GM19035 (cell line): ENCODE measurements around the gene PTPN13.

ENCODE experiments used
- ATAC-seq: cut with Tn5 transposase; IDR thresholded peaks from one replicate; pipeline ENCODE4 v1.9.1; 2021; ENCODE audit not compliant: unreplicated experiment

Gene PTPN13

GRCh38 chr4:86592553-86593249 is 1.4 kb upstream of the PTPN13 start:
- no peak for ATAC-seq

DNA sequence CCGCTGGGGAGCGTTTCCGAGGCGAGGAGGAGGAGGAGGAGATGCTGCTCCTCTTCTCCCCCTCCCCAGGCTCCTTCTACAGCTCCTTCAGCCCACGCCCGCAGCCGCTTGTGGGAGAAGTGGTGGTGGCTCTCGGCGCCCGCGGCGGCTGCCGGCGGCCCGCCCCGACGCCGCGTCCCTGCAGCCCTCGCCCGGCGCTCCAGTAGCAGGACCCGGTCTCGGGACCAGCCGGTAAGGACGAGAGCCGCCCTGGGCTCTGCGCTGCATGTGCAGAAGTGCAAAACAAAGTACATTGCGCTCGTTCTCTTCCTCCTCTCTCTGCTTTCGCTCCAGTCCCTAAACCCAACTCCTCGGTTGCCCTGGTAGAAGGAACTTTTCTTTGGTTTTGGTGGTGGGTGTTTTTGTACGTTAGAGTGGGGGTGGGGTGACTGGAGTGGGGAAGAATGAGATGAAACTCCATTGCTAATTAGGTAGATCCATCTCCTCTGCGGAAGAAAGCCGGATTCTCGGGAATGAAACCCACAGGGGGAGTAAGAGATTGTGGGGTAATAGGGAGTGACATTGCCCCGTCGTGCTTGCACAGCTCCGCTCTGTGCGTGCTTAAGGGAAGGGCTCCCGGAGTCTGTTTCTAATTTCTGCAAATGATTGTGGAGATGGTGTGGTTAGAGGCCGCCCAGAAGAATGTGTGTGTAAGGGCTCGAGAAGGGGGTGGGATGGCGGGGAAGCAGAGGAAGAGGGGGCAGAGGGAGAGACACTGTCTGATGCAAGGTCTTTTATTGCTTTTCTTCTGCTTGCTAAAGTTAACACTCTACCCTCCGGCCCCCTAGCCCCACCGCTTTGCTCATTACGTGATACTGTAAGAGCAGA is 677 bp downstream of the PTPN13 start:
- ATAC-seq: peak; percentile 31

DNA sequence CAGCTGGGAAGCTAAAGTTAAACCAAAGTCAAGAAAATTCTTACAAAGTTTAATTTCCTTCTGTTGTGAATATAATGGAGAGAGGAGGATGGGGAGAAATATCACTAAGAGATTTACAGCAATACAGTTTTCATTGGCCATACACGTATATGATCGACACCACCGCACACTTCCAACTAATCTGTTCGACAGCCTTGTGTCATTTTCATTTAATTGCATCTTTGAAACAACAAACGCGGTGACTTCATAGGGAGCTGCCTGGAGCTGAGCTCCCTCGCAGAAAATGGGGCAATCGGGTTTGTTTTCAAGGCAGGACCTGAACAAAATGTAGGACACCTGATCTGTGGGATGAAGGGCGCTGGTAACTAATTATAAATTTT is 1.3 kb downstream of the PTPN13 start:
- ATAC-seq: no peak

GRCh38 chr4:86596807-86597206 is 2.7 kb downstream of the PTPN13 start:
- ATAC-seq: no peak

GRCh38 chr4:86600007-86600653 is 6.0 kb downstream of the PTPN13 start:
- no peak for ATAC-seq

DNA sequence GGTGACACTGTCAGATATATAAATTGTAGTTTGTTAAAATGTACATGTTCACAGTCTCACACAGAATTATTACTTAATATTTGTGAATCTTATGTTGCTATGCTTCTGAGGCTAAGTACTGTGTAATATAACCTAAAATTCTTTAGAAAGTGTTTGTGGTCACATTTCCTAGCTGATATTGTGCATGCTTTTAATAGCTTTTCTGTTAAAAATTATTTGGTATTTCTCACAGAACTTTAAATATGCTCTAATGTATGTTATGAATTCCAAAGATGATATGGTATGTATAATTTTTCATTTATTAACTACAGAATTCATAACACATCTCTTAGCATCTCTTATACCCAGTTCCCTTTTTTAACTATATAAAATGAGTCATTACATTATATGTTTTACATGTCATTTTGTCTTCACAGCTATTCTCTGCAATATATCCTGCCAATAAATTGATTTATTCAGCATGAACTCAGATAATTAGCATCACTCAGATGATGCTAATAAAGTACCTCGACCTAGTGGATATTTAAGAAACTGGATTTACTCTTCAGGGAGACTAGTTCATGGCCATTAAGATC is 9.3 kb downstream of the PTPN13 start:
- peak; percentile 54 for ATAC-seq

GRCh38 chr4:86606809-86607208 is 12.7 kb downstream of the PTPN13 start:
- ATAC-seq: no peak

DNA sequence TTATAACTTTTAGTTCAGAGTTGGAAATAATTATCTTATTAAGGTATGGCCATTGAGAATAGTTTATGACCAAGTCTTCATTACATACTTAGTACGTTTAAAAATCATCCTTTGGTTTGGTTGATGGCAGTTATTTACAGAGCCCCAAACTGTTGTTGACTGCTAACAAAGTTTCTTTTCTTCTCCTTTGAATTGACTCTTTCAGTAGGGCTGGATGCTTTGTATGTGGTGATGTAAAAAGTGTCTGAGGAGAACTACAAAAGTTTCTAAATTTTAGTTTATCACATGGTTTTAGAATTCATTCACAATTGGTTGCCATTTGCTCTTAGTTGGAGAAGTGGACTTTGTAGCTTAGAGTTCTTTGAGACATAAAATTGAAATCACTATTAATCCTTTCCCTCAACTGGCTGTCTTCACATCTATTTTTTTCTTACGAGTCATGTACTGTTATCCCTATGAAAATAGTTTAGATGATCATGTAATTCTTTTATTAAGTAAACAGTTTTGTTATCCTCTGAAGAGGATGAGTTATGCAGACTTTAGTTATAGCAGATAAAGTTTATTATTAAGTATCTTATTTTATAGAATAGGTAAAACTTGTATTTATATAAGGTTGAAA is 14.8 kb downstream of the PTPN13 start:
- no peak for ATAC-seq

GRCh38 chr4:86611757-86612156 is 17.6 kb downstream of the PTPN13 start:
- no peak for ATAC-seq

DNA sequence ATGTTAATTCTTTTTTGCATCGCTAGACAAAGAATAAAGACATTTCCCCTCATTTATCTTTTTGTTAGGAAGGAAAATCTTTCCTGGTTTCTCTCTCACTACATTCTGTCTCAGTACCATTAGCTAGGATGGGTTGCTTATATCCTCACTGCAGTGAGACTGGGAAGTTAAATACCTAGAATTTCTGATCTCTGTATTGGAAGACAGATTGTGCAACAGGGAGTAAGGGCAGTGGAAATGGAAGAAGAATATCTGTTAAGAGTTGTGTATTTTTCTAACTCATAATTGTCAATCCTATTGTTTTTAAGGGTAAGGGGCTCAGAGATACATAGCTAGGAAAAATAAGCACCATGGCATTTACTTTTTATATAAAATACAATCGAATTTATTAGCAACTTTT is 19.6 kb downstream of the PTPN13 start:
- ATAC-seq: no peak

GRCh38 chr4:86614865-86615264 is 20.8 kb downstream of the PTPN13 start:
- no peak for ATAC-seq

DNA sequence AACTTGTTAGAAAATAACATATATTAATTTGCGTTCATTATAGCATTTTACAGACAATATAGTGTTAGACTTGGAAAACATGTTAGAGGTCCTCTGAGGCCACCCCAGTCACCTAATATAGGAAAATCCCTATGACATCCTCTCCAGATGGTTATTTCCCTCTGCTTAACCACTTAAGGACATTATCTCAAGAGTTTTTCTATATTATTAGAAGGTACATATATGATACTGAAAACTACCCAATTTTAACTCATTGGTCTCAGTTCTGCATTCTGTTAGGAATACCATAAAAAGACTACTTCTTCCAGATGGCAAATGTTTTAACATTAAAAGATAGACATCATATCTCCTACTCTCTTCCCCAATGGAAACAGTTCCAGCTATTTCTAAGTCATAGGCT is 21.4 kb downstream of the PTPN13 start:
- ATAC-seq: no peak

- ATAC-seq: no peak
Observed at GRCh38 chr4:86619656-86620055, 25.5 kb downstream of the PTPN13 start.

DNA sequence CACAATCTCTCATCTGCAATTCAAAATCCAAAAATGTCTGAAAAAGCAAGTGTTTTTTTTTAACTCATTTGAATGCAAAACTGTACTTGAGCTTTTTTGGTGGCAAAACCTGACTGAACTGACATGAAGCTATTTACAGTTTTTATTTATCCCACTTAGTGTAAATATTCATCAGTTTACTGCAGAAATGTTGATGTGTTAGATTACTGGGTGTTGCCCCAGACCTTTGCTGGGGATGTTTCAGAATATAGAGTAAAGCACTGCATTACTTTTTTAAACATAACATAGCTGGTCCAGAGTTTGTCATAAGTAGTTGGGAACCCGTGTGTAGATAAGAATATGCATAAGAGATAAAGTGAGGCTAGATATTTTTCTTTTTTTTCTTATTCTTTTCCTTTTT is 27.3 kb downstream of the PTPN13 start:
- no peak for ATAC-seq

DNA sequence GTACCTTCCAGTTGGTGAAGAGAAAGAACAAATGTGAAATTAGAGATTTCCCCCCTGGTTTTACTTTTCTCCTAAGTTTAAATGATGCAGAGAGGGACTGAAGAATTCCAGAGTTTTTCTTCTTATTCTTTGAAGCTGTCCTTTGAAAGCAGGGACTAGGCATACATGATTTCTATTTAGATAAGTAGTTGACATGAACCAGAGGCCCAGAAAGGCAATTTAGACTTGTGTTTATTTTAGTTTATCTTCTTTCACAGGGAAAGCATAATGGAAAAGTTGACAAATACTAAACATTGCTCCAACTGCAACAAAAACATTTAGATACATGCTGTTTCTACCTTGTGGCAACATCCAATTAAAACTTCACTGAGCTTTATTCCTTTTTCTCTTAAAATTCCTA is 32.0 kb downstream of the PTPN13 start:
- no peak for ATAC-seq

- no peak for ATAC-seq
Observed at GRCh38 chr4:86627462-86628135, 33.5 kb downstream of the PTPN13 start.

DNA sequence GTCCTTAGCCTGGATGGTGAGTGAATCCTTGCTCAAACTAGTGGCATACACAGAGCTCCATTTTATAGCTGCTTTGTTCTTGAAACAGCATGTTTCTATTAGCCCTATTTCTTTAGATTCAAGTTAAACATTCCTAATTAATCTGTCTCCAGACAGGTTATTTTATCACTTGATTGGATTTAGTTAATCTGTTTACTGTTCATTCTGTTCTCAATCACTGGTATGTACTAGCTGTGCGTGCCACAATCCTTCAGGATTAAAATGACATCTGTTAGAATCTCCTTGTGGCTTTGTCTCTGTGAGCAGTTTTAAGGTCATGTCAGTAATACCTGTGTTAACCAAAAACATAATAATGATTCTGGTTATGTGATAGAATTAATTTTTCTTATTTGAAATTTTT is 36.5 kb downstream of the PTPN13 start:
- no peak for ATAC-seq

DNA sequence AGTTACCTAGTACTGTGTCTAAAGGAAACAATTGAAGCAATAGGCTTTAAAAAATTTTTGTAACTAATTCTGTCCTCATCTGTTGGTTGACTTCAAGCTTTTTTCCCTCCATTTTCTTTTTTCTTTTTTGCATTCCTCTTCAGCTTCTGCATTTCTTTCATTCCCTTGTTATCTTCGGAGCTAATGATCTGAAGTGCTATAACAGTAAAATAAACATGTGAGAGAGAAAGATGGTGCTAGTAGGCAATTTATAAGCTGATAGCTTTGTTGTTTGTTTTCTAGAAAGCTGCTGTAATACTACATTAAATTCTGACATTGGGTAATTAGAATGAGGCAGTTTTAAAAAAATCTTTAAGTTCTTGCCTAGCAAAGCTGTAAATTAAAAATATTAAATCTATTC is 37.1 kb downstream of the PTPN13 start:
- ATAC-seq: no peak

DNA sequence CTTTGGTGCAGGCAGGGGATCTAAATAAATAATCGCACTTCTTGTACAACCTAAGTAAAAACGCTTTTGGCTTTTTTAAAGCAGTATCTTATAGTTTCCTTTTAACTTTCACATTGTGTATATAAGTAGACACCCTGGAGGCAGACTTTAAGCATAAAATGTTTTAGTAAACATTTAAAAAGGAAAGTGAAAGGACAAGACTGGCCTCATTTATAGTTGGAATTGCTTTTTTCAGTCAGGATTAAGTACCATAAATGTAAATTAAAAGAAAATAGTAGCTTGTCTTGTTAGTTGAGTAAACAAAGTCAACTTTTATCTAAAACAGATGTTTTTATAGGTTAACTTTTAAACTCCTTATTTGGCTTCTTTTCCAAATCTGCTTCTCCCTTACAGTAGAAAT is 39.7 kb downstream of the PTPN13 start:
- no peak for ATAC-seq

DNA sequence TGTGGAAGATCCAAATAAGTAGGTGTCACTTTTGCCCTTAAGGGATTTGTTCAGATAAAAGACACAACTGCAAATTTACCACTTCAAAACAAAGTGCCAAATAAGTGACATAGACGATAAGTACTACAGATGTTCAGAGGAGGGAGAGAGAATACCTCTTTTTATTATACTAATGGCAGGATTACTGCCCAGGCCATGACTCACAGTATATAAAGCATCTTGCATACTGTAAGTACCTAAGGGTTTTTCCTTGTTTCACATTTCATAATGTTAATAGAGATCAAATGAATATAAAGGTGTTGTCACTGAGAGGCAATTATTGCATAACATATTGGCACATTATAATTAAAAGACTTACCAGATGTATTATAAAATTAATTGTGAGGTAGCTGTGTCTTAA is 46.4 kb downstream of the PTPN13 start:
- no peak for ATAC-seq
